Transverse colon (tissue), 3 donors: Measurements from ENCODE around the gene LRRC36.

Experiments used
- POLR2A ChIP-seq: fragments of 450-650 bp; IDR thresholded peaks from one replicate; pipeline ENCODE4 v1.6.1; 2016; ENCODE audit warnings: antibody characterized with exemption, mild to moderate bottlenecking, moderate library complexity
- TF ChIP-seq, protein P1 (sequence below), 5 experiments: fragments of 200-600 bp in 3 of 5; fragments of 450-650 bp in 2 of 5; sonication (generic) in 3 of 5; IDR thresholded peaks; 1 replicate in 2 of 5; 2 replicates in 3 of 5; pipeline ENCODE4 v1.5.1; 2016 to 2017; ENCODE audit warnings: antibody characterized with exemption in 5 of 5, inconsistent platforms in 3 of 5, mild to moderate bottlenecking in 2 of 5, moderate library complexity in 1 of 5

DNA sequence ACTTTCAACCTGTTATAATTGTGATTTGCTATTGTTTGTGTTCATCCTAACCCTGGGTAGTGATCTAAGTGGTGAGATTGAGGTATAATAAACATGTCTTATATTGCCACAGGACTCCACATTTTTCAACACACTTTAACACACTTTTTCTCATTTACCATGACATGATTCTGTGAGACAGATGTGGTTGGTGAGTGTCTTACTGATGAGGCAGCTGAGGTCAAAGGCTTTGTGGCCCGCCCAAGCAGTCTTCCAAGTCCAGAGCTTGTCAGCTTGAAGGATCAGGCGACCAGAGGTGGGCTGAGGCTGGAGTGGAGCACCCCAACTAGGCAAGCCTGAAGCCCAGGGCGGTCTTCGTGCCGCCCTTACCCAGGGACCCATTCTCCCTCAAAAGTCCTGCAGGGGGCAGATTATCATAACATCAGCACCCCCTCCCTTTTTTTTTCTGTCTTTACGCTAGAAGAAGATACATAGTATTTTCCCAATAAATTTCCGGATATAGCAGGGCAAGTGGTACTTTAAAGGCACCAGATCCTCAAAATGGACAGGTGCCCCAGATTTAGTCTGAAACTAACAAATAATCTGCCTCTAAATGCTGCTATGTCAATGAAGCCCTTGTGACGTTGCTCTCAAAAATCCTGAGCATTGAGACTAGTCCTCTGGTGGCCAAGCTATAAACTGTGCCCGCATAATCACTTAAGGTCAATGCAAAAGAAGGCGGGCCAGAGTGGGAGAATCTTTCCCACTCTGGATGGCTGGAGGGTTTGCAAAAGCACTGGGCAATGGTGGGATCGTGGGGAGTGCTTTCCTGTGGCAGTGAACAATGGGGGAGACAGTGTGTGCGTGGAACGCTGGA, 21.2 kb upstream of the LRRC36 start:
- no peak for TF ChIP-seq POLR2A
- TF ChIP-seq, protein P1, sequence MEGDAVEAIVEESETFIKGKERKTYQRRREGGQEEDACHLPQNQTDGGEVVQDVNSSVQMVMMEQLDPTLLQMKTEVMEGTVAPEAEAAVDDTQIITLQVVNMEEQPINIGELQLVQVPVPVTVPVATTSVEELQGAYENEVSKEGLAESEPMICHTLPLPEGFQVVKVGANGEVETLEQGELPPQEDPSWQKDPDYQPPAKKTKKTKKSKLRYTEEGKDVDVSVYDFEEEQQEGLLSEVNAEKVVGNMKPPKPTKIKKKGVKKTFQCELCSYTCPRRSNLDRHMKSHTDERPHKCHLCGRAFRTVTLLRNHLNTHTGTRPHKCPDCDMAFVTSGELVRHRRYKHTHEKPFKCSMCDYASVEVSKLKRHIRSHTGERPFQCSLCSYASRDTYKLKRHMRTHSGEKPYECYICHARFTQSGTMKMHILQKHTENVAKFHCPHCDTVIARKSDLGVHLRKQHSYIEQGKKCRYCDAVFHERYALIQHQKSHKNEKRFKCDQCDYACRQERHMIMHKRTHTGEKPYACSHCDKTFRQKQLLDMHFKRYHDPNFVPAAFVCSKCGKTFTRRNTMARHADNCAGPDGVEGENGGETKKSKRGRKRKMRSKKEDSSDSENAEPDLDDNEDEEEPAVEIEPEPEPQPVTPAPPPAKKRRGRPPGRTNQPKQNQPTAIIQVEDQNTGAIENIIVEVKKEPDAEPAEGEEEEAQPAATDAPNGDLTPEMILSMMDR (IDR thresholded peaks at IDR 0.05): no peak
